GM19328 (cell line): Measurements from ENCODE around the gene SEC23IP.

Experiments
- ATAC-seq: cut with Tn5 transposase; IDR thresholded peaks from one replicate; pipeline ENCODE4 v1.9.1; 2021; ENCODE audit warnings: mild to moderate bottlenecking, moderate library complexity; ENCODE audit not compliant: unreplicated experiment

The SEC23IP gene

DNA sequence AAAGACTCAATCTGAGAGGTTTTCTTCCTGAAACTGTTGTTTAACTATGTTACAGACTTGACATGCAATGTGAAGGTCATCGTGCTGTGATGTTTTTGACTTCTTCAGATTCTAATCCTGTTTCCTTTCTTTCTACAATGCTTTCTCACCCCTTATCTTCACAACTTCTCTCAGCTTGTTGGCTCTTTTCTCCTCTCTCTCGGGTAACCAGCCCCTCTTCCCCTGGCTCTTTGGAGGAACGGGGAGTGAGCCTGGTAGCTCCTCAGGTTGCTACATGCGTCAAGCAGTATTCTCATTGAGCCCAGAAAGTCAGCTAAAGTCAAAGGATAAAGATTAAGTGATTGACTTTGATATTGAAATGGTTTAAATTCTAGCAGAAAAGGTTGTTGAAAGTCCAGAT lies 40.1 kb downstream of the SEC23IP start:
- no peak for ATAC-seq

DNA sequence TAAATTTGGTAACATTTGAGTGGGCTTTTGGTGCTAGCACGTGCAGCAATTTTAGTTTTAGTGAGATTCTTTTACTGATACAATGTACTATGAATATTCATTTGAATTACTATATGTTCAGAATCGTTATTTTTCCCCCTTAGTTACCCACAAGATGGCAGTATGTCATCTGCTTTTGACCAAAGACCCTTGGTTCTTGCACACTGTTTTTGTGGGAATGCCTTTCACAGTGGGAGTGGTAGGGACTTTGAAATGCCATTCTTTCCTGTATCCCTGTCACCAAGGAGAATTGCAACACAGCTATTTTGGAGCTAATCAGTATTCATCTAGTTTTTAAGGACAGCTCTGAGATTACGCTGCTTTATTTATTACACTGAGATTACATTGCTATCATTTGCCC lies 40.6 kb downstream of the SEC23IP start:
- ATAC-seq: no peak

DNA sequence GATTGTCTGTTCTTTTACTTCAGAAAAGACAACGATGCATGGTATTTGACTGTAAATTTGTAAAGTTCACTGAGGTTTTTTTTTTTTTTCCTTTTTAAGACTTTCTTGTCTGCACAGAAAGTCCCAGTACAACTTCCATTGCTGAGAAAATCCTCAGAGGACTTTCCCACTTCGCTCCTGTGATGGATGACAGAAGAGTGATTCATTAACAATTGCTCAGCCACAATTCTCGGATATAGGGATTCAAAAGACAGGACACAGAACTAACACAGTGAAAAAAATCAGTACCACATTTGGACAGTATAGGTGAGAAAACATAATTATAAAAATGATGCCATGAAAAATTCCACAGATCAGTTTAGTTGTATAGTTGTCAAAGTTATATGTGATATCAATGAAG lies 48.0 kb downstream of the SEC23IP start:
- no peak for ATAC-seq

DNA sequence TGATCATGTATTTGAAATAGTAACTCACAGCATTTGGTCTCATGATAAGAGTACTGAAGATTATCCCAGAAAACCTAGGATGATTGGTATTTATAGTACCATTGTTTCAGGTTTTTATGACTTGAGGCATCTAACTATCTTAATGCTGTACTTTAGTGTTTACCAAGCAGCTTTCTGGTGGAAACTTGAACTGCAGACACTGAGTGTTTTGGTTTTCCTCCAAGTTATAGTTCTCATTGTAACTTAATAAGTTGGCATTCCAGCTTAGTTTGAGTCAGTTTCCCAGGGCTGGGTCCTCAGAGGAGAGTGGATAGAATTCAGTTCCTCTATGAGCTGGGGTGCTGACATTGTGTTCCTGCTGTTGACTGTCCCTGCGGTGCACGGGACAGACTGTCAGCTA lies 50.4 kb downstream of the SEC23IP start:
- no peak for ATAC-seq

DNA sequence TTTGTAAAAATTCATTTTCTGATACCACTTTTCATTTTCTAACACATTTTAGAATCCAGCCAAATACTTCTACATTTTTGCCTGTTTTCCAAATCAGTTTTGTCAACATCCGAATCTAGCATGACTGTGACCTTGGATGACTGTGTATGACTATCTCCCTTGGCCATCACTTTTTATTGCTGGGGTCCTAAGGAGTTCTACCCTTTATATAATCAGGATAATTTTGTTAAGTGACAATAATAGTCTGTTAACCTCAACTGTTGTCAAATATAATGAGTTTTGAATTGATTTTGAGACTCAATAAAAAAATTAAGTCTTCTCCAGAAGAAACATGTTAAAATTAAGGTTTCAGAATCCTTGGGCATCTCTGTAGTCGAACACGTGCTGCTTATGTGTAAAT lies 53.3 kb downstream of the SEC23IP start:
- ATAC-seq: no peak

DNA sequence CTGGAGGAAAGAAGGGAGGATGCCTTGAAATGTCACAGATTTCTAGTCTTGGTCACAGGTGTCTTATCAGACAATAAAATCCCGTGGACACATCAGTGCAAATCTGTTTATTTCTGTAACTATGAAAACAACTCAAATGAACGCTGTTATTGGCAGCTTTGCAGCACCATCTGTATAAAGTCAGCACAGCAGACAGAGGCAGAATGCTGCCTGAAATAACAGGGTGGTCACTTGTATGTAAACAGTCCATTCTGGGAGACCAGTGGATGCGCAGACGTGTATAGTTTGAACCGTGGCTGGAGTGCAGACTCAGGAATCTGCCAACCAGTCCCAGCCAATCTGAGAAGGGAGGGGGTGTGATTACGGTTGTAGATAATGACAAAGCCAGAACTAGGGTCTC lies 54.8 kb downstream of the SEC23IP start:
- no peak for ATAC-seq

DNA sequence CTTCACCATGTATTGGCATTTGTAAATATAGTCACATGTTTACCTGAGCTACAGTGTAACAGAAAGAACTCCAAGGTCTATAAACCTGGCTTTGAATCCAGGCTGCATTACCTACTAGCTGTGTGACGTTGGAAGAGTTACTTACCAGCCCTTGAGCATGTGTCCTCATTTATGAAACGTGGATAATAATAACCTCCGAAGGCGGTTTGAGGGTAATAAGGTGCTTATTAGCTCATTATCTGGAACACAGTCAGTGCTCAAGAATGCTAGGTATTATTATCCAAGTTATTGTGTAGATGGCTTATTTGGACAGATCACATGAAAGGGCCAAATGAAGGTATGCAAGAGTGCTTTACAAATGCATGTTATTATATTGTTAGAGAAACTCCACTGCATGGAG lies 64.9 kb downstream of the SEC23IP start:
- no peak for ATAC-seq

DNA sequence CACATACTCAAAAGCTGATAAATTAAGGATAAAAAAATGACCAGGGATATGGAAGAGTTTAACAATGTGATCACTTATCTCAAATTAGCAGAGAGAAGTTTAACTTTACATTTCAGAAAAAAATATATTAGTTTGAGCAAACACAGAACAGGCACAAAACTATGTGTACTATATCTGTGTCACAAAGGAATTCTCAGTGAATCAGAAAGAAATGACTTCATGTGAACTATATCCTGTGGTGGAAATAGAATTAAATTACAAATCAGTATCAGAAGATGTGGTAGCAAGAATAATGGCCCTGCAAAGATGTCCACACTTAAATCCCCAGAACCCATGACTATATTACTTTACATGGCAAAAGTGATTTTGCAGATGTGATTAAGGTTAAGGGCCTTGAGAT lies 70.3 kb downstream of the SEC23IP start:
- ATAC-seq: no peak

DNA sequence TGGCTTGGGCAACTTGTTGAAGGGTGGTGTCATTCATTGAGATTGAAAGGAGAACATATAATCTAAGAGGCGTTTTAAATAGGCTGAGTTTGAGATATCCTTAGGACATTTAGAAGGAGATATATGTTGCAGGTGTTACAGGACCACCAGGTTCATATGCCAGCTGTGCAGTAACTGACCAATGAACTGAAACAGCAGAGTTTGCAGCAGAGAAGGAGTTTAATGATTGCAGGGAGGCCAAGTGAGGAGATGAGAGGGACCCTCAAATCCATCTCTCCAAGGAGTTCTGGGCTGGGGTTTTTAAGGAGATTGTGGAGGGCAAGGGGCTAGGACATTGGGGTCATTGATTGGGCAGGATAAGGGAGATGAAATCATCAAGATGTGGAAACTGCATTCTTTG lies 74.5 kb downstream of the SEC23IP start:
- ATAC-seq: no peak

DNA sequence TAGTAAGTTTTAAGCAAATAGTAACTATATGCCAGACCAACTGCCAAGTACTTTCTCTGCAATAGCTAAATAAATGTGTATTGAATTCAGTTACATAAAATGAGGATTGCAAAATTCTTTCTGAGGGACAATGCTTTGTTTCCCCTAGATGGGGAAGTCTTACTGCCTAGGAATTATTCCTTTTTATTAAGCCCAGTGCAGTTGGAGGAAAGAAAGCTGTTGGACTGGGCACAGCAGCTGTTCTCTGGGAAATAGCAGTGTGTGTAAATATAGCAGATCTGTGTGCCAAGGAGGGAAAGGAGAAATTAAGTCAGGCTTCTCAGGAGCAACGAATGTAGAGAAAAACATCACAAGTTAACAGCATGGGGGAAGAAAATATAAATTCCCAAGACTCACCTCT lies 77.1 kb downstream of the SEC23IP start:
- no peak for ATAC-seq

DNA sequence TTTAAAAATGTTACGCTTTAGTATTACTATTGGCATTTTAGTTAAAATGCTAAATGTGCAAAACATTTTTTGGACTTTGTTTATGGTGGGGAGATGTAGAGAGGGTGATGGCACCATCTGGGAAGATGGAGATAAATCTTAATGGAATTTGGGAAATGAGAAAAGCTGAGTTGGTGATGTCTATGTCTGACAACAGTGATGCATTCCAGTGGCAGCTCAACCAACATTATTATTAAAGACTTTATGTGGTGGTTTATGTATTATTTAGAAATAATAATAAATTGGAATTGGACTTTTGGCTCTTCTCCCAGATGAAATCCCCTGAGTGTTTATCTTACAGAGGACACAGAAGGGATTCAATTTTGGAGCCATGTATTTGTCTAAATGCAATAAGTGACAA lies 77.6 kb downstream of the SEC23IP start:
- ATAC-seq: no peak

DNA sequence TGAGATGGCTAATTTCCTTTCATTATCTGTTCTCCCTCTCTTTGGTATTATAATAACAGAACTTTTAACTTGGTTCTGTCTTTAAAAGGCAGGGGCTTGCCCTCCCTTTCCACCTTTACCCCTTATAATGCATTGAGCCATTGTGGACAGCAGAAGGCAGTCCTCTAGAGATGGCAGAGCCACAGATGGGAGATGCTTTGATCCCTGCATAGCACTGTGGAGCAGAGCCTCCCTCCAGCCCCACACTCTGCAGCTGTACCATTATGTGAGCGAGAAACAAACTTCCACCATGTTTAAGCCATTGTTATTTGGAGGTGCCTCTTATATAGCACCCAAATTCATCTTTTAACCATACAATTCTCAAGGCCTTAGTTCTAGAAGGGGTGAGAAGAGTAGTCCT lies 78.4 kb downstream of the SEC23IP start:
- ATAC-seq: no peak

DNA sequence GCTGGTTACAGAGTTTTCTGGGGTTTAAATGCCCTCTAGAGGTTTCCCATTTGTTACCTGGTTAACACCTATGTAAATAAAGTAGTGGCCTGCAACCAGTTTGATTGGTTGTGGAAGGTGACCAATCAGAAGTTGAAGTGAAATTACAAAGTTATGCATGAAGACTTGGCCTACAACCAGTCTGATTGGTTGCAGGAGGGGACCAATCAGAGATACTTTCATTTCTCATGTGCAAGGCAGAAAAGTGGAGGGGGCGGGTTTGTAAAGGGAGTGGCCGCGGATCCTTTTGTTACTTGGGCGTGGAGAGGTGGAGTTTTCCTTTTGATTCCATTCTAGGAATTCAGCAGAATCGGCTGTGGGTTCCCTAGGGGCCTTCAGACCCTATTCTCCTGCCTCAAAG lies 80.8 kb downstream of the SEC23IP start:
- ATAC-seq: no peak

DNA sequence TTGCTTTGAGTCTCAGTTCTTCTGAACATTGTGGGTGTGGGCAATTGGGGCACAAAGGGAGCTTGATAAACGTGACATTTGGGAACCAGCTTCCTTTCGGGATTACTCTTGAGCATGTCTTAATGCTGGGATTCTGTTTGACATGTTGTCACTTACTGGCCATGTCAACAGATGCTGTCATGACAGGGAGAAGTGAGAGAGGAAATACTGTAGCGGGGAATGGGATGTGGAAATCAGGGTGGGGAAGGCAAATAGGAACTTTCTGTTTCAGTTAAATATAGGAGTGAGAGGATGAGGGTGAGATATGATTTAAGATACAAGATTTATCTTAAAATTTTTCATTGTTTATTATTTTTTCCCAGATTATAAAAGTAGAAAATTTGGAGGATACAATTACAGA lies 83.9 kb downstream of the SEC23IP start:
- no peak for ATAC-seq

DNA sequence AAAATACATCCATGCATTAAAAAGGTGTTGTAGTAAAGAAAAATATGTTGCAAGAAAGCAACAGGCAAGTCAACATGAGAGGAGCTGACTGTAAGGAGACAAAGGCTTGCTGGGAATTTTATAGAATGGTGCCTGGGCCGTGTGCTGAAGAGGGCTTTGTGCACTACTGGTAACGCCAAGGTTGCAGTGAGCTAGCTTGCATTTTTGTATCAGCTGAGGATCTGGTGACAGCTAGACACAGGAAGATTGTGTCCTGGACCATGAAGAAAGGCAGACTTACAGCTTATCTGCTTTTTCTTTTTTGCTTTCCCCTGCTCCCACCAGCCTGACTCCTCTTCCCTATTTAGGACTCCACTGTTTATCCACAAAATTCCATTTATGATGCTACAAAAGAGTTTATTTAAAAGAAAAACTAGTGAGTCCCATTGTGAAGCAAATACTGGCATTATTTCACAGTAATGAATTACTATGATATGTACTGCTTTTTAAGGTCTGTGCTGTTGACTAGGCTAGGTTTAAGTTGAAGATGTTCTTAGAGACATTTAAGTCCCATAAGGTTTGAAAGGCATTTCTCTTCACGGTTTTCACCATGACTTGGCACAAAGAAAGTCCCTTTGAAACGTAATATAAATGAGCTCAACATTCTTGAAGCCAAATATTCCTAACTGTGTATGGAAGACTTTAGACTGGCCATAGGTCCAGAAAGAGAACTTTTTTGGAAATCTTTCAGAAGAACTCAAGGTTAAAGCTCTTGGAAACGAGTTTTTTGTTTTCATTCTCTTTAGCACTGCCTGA lies 88.6 kb downstream of the SEC23IP start:
- ATAC-seq: no peak

DNA sequence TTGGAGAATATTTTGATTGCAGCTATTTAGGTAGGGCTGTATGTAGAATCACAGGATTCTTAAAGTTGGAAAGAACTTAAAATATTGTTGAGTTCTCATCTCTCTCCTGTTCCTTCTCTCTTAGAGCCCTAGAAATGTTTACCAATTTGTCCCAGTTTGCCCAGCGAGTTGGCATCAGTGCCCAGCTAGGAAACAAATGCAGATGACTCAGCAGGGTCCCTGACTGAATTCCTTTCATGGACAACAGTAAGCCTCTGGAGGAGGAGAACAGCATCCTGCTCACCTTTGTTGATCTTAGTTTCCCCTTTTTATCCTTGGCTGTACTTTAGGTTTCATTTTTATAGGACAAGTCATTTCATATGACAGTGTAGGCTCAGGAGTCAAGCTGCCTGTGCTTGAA lies 89.3 kb downstream of the SEC23IP start:
- no peak for ATAC-seq

DNA sequence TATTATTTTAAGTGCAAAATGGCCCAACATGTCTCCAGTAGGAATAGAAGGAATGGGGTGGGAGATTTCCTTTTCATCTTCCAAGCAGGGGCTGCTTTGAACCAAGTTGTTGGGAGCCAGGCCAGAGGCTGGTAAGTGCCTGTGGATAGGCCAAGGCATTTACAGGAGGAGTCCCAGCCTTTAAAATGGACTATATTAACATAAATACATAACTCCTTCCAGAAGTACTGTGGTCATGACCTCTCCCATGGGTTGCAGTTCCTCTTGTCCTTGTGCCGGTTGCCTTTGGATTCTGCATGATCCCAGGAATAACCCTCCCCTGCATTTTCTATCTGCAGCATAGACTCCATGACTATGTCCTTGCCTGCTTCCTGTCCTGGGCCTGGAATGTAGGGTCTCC lies 95.8 kb downstream of the SEC23IP start:
- no peak for ATAC-seq

DNA sequence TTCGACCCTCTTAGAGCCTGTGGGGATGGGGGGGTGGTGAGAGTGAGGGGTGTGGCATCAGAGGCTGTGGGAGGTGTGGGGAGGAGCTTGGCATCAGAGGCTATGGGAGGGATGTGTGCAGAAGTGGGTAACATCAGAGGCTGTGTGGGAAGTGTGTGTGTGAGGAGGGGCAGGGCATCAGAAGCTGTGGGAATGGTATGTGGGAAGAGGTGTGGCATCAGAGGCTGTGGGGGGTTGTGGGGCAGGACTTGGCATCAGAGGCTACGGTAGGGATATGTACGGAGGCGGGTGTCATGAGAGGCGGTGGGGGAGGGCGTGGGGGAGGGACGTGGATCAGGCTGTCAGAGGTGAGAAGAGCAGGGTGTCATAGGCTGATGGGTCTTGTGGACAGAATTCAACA lies 97.4 kb downstream of the SEC23IP start:
- no peak for ATAC-seq

DNA sequence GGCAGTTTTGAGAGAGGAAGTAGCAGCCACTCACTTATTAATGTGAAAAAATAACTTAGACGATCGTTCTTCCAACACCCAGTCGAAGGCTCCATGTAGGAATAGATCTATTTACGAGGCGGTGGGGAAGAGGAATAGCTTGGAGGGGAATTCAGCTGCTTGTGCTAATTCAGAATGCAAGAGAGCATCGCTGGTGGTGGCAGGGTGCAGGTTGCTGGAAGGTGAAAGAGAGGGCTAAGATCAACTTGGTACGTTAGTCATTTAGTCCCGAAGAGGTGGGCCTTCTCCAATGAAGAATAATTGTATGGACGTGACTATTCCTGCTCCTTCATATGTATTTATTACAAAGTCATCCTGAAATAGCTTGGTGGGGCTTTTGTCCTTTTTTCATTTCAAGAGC lies 98.5 kb downstream of the SEC23IP start:
- no peak for ATAC-seq

DNA sequence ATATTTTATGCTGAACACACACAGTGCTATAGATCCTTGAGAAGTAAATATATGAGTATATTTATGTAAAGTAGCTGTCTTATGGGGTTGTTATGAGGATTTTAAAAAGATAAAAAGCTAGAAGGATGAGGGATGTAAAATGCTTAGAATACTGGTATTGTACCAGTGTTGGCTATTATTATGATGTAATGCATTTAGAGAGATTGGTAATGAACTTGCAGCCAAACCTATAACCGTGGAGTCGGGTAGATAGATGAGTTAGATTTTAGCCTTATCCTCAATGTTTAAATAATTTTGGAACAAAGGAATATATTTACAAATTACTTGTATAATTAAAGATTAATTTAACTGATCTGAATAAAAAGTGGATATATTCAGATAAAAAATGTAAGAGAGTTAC lies 99.3 kb downstream of the SEC23IP start:
- ATAC-seq: no peak
